ENCODE results near the gene SLC43A2. TPM values are rescaled to one million over a fixed set of nuclear protein-coding genes. Genes with fewer than 3 reads are reported as not detected.
"Not testable (repeated sequence)": the region's sequence is repeated elsewhere in the genome, so short reads cannot be mapped to it uniquely, and the experiment has no call there.

SLC43A2 gene
- total RNA-seq, 1 experiment from 2014 or later: 11.0 TPM

GRCh38 chr17:1574697-1575471, 53.8 kb downstream of the SLC43A2 start:
- H3K36me3 Mint-ChIP-seq: no peaks in the 10 kb centered on the region
- H3K4me3 Mint-ChIP-seq: no peak overlapping the region
- H3K4me1 Mint-ChIP-seq: peaks cover 39% of the 10 kb centered on the region
- H3K27me3 Mint-ChIP-seq (ENCODE audit: low read depth): no peaks in the 10 kb centered on the region
- no peak overlapping the region; the same call in 1 of the 2 replicates for H3K27ac Mint-ChIP-seq
- TF ChIP-seq, protein P1, sequence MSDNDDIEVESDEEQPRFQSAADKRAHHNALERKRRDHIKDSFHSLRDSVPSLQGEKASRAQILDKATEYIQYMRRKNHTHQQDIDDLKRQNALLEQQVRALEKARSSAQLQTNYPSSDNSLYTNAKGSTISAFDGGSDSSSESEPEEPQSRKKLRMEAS (CRISPR knock-in tag; IDR thresholded peaks at IDR 0.05): peak; percentile 39; the same call in 1 of the 2 replicates
- TF ChIP-seq ZNF396 (CRISPR knock-in tag; IDR thresholded peaks at IDR 0.05; ENCODE audit: borderline replicate concordance): no peak
- TF ChIP-seq PRDM15 (CRISPR knock-in tag; IDR thresholded peaks at IDR 0.05): no peak
- TF ChIP-seq SP1 (CRISPR knock-in tag; conservative IDR thresholded peaks at IDR 0.05): peak; percentile 48; the same call in 1 of the 2 replicates
- TF ChIP-seq NR3C1 (CRISPR knock-in tag; conservative IDR thresholded peaks at IDR 0.05; ENCODE audit: low read depth): 0 out of 2 replicates have a peak, but pooled peaks have one; percentile 19
- TF ChIP-seq ZNF232 (CRISPR knock-in tag; IDR thresholded peaks at IDR 0.05): peak; percentile 29; the same call in 1 of the 2 replicates
- 0 out of 2 replicates have a peak, but pooled peaks have one; percentile 35 for TF ChIP-seq TEAD1 (CRISPR knock-in tag; IDR thresholded peaks at IDR 0.05)
- no peaks in the 10 kb centered on the region for H3K9me3 Mint-ChIP-seq
- ATAC-seq: peak; percentile 40
- peak; percentile 61 for DNase-seq (ENCODE audit: low spot score)
- CTCF ChIA-PET: interaction anchor here (0.6 to 7.9 kb wide), 37 partner anchors 11 to 436 kb away, joined by 3 to 240 read pairs (median 7); partner anchors contain the start of genes INPP5K, PITPNA, RILP and SCARF1
- POLR2A ChIA-PET: interaction anchor here (0.5 to 1.9 kb wide), 7 partner anchors 11 to 139 kb away, joined by 3 to 11 read pairs (median 4); partner anchors contain the start of genes RILP and SLC43A2

DNA sequence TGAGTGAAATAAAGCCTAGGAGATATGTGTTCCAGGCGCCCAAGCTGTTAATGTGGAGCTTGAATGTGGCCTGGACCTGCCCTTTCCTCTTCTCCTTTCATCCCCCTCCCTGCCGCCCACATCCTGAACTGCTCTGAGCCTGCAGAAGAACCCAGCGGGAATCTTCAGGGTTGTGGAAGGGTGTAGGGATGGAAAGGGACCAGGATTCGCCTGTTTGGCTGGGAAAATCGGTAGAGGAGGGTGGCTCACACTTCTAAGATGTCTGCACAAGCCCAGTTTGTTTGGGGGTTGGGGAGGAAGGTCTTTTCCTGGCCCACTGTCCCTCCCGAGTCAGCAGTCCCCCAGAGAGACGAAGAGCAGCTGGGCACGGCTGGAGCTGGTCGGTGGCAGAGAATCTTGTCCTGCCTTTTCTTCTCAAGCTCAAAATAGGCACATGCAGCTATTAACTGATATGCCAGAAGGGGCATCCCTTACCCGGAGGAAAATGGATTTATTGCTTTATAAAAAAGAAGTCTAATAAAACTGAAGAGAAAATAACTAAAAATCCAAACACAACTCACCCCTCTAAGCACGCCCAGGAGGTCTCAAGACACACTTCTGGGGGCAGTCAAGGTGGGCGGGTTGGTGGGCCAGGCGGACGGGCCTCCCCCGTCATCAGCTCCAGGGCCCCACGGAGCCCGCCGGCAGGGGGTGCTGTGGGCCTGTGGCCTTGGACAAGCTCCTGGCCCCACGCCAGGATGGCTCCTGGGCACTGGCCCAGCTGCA, 54.5 kb downstream of the SLC43A2 start:
- H3K4me3 Mint-ChIP-seq: no peak overlapping the region
- ATAC-seq (peak; percentile 66), DNase-seq (ENCODE audit: low spot score) (peak; percentile 87)
- no peaks in the 10 kb centered on the region for H3K27me3 Mint-ChIP-seq (ENCODE audit: low read depth)
- no peaks in the 10 kb centered on the region for H3K36me3 Mint-ChIP-seq
- CTCF ChIA-PET: interaction anchor here (0.6 to 7.9 kb wide), 39 partner anchors 9 to 436 kb away, joined by 3 to 240 read pairs (median 6); partner anchors contain the start of genes INPP5K, PITPNA, RILP and SCARF1
- TF ChIP-seq GABPB1 (CRISPR knock-in tag; IDR thresholded peaks at IDR 0.05): peak; percentile 46; the same call in 1 of the 2 replicates
- TF ChIP-seq, protein P2, sequence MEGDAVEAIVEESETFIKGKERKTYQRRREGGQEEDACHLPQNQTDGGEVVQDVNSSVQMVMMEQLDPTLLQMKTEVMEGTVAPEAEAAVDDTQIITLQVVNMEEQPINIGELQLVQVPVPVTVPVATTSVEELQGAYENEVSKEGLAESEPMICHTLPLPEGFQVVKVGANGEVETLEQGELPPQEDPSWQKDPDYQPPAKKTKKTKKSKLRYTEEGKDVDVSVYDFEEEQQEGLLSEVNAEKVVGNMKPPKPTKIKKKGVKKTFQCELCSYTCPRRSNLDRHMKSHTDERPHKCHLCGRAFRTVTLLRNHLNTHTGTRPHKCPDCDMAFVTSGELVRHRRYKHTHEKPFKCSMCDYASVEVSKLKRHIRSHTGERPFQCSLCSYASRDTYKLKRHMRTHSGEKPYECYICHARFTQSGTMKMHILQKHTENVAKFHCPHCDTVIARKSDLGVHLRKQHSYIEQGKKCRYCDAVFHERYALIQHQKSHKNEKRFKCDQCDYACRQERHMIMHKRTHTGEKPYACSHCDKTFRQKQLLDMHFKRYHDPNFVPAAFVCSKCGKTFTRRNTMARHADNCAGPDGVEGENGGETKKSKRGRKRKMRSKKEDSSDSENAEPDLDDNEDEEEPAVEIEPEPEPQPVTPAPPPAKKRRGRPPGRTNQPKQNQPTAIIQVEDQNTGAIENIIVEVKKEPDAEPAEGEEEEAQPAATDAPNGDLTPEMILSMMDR (IDR thresholded peaks at IDR 0.05): peak; percentile 84
- no peak for TF ChIP-seq PRDM15 (CRISPR knock-in tag; IDR thresholded peaks at IDR 0.05)
- TF ChIP-seq, protein P3, sequence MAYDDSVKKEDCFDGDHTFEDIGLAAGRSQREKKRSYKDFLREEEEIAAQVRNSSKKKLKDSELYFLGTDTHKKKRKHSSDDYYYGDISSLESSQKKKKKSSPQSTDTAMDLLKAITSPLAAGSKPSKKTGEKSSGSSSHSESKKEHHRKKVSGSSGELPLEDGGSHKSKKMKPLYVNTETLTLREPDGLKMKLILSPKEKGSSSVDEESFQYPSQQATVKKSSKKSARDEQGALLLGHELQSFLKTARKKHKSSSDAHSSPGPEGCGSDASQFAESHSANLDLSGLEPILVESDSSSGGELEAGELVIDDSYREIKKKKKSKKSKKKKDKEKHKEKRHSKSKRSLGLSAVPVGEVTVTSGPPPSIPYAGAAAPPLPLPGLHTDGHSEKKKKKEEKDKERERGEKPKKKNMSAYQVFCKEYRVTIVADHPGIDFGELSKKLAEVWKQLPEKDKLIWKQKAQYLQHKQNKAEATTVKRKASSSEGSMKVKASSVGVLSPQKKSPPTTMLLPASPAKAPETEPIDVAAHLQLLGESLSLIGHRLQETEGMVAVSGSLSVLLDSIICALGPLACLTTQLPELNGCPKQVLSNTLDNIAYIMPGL (CRISPR knock-in tag; IDR thresholded peaks at IDR 0.05): peak; percentile 33
- TF ChIP-seq, protein P4, sequence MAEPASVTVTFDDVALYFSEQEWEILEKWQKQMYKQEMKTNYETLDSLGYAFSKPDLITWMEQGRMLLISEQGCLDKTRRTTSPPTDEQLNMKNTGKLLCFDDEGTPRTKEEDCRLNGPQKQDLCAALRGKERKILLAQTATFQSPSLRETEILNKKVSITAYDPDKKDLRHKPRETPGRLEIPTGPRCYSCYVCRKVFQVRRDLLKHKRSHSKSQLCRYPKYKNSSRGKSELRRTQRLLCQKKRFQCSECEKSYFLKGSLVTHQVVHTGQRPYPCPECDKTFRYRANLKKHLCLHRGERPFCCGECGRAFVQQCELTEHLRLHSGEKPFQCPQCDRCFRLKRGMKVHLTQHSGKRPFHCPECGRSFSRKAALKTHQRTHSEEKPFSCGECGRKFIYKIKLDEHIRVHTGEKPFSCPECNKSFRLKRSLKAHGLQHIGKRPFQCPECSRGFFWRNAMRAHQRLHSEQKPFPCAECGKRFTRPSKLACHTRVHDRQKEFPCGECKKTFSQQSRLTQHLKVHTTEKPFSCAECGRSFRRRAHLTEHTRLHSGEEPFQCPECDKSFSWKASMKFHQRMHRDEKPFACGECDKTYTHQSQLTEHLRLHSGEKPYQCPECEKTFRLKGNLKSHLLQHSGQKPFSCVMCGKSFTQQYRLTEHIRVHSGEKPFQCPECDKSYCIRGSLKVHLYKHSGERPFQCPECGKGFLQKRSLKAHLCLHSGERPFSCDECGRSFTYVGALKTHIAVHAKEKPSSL (CRISPR knock-in tag; conservative IDR thresholded peaks at IDR 0.05): no peak
- TF ChIP-seq CREB1 (CRISPR knock-in tag; IDR thresholded peaks at IDR 0.05): no peak
- H3K9me3 Mint-ChIP-seq: no peaks in the 10 kb centered on the region
- POLR2A ChIA-PET: interaction anchor here (1.2 to 1.9 kb wide), 6 partner anchors 12 to 140 kb away, joined by 3 to 11 read pairs (median 4); partner anchors contain the start of genes RILP and SLC43A2
- H3K27ac Mint-ChIP-seq: peak overlapping the region; percentile 90
- H3K4me1 Mint-ChIP-seq: peaks cover 44% of the 10 kb centered on the region

DNA sequence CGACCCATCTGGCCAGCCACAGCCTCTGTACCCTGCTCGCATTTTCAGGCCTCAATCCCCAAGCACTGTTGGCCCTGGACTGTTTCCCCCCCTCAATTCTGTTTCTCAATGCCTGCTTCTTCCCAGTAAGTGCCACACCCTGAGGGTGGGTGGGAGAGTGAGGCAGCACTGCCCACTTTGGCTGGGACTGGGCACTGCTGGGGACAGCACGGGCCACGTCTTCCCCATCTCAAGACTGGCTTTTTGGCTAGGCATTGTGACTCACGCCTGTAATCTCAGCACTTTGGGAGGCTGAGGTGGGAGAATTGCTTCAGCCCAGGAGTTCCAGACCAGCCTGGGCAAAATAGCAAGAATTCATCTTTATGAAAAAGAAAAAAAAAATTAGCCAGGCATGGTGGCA, 56.0 kb downstream of the SLC43A2 start:
- ATAC-seq; H3K4me3 Mint-ChIP-seq; H3K27ac Mint-ChIP-seq; POLR2A ChIA-PET; H3K36me3 Mint-ChIP-seq; H3K27me3 Mint-ChIP-seq (ENCODE audit: low read depth); H3K9me3 Mint-ChIP-seq; DNase-seq (ENCODE audit: low spot score): not testable (repeated sequence)
- peaks cover 50% of the 10 kb centered on the region for H3K4me1 Mint-ChIP-seq
- CTCF ChIA-PET: interaction anchor here (0.7 to 7.9 kb wide), 7 partner anchors 11 to 175 kb away, joined by 3 to 240 read pairs (median 14); partner anchors contain the start of genes RILP, SCARF1 and SLC43A2
